NCI-H526 (cell line): ENCODE results near the gene PRMT1.
A peak's percentile ranks its signal among the peaks of the same experiment; 100 is the strongest.

Experiments used
- DNase-seq, 2 experiments: peaks; one replicate each; lab custom pipeline; 2025; lab: John Stamatoyannopoulos, UW

PRMT1 gene

GRCh38 chr19:49688531-49689132 lies 11.6 kb downstream of the PRMT1 start:
- no peak for DNase-seq

DNA sequence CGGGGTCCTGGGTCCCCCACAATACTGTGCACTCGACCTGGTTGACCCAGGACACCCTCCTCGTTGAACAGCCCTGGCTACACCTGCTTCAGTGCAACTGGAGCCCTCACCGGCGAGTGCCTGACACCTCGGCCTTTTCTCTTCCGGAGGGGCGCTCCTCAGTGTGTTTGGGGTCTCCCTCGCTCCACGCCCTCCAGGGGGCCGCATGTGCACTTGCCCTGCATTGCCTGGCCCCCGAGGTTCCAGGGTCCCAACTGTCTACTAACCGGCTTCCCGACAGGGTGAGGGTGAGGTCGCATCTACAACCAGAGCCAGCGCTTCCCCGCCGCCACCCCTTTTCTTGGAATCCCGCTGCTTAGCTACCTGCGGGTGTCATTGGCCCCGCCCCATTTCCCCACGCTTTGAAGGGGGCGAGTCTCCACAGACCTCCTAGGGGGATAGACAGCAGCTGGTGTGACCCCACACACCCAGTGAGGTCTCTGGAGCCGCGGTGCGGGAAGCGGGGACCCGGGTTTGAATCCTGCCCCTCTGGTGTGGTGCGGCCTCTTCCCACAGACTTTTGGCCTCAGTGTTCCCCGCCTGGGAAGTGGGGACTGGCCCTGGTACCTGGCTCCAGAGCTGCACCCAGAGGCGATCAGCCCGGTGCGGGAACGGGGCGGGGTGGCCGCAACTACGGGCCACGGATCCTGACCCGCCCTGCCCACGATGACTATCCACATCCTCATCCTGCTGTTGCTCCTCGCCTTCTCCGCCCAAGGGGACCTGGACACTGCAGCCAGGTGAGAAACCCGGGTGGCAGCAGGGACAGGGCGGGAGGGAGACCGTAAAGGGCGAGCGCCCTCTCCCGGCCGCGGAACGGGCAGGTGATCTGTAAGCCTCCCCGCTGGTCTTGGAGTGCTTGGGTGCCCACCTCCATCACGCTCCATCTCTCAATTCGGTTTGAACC lies 12.3 kb downstream of the PRMT1 start, which contains the start of gene ADM5:
TSS of gene ADM5 (plus strand) at position 462 of the 946 bp plus-strand sequence. CDS start at position 706, 244 bp downstream.
- peak; percentile 31 to 88 for DNase-seq

DNA sequence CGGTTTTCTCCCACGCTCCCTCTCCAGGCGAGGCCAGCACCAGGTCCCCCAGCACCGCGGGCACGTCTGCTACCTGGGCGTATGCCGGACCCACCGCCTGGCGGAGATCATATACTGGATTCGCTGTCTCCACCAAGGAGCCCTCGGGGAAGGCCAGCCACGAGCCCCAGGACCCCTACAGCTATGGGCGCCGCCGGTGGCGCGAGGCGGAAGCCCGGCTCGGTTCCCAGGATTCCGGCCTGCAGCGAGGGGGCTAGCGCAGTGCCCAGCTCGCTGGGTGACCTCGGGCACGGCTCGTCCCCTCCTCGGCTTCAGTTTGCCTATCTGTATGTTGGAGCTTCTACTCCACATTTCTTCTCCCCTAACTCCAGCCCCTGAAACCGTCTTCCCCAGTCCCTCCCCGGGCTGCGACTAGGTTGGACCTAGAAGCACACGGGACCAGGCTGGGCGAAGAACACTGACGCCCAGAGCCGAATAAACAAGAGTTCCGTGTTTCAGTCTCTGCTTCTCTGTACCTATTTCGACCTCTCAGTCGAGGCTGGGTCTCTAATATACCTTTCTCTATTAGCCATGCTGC lies 13.1 kb downstream of the PRMT1 start:
- no peak for DNase-seq

DNA sequence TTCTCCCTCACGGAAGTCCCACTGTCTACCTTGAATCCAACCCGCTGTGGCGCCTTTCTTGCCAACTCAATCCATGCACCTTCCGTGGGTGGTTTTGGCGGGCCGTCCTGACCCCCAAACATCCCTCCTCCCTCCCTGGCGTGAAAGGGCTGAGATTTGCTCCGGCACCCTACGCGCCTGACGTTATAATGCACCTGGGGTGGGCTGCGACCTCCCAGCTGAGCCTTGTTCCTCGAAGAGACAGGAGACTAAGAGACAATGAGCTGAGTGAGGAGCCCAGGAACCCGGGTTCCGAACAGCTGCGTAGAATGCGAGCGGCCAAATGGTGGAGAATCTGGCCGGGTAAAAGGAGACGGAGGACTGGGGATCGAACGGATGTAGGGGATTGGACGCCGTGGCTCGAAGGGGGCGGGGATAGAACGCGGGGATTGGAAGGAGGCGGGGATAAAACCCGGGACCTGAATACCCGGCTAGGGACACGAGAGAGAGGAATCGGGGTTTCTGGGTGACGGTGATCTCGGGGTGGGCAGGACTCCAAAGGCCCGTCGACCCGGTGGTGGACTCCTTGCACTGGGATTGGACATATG lies 13.7 kb downstream of the PRMT1 start, which contains the start of gene CPT1C:
TSS of gene CPT1C (plus strand) at position 461 of the 587 bp plus-strand sequence. CDS start 1,137 bp downstream, outside the sequence.
- peak; percentile 79 to 93 for DNase-seq

DNA sequence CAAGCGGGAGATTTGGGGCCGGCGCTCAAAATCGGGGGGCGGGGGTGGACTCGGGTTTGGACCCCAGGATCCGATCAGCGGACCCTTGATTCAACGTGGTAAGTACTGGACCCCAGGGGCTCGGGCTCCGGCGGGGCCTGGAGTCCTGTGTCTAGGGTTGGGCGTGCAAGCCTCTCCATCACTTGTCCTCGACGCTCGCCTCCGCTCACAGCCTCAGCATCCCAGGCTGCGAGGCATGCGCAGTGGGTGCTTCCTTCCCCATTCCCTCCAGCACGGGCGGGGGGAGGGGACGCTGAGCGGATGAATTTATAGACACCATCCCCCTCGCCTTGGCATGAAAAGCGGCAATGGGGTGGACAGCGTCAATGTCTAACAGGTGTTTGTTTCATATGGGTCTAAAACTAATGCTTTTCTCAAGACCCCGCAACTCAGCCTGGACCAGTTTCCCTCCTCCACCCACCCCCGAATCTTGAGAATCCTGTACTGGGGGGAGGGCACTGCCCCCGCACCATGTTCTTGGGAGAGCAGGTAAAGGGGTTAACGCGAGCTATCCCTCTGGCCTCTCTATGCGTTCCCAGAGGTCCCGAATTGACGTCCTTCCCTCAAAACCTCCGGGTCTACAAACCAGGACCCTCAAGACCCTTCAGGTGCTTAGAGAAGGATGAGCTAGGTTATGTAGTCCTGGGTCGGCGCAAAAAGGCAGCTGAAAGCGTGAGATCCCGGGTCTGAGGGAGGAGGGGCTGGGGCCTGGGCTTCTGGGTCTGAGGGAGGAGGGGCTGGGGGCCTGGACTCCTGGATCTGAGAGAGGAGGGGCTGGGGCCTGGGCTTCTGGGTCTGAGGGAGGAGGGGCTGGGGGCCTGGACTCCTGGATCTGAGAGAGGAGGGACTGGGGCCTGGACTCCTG lies 14.4 kb downstream of the PRMT1 start:
- peak; percentile 76 to 88 for DNase-seq

DNA sequence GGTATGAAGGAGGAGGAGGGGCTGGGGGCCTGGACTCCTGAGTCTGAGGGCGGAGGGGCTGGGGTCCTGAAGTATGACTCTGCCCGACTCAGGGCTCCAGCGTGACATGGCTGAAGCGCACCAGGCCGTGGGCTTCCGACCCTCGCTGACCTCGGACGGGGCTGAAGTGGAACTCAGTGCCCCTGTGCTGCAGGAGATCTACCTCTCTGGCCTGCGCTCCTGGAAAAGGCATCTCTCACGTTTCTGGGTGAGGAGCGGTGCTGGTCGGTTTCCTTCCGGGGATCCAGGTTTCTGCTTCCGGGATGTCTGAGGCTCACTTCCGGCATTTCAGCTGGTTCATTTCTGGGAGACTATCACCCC lies 15.1 kb downstream of the PRMT1 start:
- DNase-seq = no peak

- no peak for DNase-seq
Measured at GRCh38 chr19:49696115-49696514, 19.0 kb downstream of the PRMT1 start.

DNA sequence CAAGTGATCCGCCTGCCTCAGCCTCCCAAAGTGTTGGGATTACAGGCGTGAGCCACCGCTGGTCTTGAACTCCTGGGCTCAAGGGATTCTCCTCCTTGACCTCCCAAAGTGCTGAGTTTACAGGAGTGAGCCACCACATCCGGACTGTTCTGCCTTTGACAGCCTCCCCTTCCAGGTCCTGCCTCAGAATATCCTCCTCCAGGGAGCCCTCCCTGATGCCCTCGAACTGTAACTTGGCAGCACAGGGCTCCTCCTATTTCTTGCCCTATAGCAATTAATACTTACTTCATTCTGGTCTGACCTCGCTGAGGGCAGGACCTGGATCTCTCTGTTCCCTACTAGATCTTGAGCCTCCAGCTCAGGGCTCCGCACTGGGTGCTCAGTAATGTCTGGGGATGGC lies 19.8 kb downstream of the PRMT1 start:
- DNase-seq = no peak

- DNase-seq = no peak
Measured at GRCh38 chr19:49699364-49699763, 22.3 kb downstream of the PRMT1 start.

DNA sequence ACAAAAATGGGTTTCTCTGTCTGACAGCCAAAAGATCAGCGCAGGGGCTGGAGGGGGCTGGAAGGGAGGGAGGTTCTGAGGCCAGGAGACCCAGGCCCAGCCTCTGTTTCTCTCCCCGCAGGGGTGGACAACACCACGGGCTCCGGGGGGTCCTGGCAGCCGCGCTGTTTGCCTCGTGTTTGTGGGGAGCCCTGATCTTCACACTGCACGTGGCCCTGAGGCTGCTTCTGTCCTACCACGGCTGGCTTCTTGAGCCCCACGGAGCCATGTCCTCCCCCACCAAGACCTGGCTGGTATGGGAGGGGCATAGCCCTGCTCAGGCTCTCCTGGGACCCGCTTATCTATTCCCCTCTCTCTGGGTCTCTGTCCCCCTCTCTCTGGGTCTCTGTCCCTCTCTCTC lies 23.5 kb downstream of the PRMT1 start:
- DNase-seq = no peak

DNA sequence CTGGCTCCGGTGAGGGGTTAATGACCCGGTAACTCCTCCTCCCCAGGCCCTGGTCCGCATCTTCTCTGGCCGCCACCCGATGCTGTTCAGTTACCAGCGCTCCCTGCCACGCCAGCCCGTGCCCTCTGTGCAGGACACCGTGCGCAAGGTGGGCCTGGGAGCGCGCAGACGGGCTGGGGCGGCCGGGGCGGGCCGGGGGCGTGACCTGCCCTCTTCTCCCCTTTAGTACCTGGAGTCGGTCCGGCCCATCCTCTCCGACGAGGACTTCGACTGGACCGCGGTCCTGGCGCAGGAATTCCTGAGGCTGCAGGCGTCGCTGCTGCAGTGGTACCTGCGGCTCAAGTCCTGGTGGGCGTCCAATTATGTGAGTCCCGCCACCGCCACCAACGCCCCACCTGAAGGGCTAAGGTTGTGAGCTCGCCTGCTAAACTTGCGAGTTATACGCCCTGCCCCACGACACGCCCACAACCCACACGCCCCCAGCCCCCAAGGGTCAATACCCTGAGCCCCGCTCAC lies 24.3 kb downstream of the PRMT1 start:
- DNase-seq = peak in 1 of 2 experiments; percentile 47

- DNase-seq = no peak
Measured at GRCh38 chr19:49704888-49705642, 28.0 kb downstream of the PRMT1 start.

DNA sequence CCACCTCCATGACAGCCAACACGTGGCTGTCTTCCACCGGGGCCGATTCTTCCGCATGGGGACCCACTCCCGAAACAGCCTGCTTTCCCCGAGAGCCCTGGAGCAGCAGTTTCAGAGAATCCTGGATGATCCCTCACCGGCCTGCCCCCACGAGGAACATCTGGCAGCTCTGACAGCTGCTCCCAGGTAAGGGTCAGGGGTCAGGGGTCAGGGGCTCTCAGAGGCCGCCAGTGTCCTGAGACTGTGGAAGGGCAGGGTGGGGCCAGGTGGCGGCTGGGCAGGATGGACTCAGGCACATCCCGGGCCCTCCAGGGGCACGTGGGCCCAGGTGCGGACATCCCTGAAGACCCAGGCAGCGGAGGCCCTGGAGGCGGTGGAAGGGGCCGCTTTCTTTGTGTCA lies 28.8 kb downstream of the PRMT1 start:
- DNase-seq = no peak

GRCh38 chr19:49710372-49710951 lies 33.4 kb downstream of the PRMT1 start:
- no peak for DNase-seq

GRCh38 chr19:49712397-49712859 lies 35.4 kb downstream of the PRMT1 start:
- peak in 1 of 2 experiments; percentile 70 for DNase-seq

- DNase-seq = no peak
Measured at GRCh38 chr19:49713236-49713845, 36.3 kb downstream of the PRMT1 start.

DNA sequence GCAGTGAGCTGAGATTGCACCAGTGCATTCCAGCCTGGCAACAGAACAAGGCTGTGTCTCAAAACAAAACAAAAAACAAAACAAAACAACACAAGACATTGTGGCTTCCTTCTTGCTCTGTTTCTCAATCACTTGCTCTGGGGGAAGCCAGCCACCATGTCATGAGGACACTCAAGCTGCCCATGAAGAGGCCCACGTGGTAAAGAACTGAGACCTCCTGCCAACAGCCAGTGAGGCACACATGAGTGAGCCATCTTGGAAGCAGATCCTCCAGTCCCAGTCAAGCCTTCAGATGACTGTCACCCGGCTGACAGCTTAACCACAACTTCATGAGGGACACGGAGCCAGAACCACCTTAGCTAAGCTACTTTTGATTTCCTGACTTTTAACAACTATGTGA lies 39.1 kb downstream of the PRMT1 start:
- DNase-seq = no peak

DNA sequence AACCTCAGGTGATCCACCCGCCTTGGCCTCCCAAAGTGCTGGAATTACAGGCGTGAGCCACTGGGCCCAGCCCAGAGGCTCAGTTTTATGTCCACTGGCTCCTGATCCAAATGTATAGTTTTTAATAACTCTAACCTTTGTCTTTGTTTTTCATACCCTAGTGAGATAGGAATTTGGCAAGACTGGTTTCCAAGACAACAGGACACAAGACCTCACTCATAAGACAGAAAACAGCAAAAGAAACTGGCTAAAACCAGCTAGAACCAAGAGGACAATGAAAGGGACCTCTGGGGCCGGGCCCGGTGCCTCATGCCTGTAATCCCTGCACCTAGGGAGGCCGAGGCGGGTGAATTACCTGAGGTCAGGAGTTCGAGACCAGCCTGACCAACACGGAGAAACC lies 41.4 kb downstream of the PRMT1 start:
- no peak for DNase-seq

- no peak for DNase-seq
Measured at GRCh38 chr19:49718991-49719390, 41.9 kb downstream of the PRMT1 start.
